Measurements from ENCODE around the gene COBL.

DNA sequence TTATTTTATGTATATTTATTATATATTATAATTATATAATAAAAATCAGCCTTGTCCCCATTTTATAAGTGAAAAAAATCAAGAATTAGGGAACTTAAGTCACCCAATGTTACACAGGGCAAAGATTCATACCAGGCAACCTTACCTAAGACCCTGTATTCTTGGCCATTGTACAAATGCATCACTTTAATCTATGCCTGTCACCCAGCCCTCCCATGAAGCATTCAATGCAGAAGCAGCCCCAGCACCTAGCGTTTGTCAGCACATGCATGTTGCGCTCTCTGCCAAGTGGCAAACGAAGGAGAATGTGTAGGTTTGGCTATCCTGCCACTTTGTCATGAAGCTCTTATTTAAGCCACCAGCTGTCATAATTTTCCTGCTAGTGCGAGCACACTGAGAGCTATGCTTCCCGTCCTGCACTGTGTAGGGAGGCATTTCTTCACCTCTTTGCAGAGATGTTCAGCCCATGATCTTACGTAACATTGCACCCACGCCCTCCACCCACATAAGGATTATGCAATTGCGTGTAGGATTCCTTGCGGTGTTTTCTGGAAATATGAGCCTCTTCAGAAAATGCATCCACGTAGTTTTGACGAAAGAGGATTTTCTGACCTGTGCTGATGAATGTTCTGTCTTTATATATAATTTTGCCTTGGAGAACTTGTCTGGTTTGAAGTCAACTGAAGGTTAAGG, 7.7 kb upstream of the COBL start:
- TF ChIP-seq, protein P1, sequence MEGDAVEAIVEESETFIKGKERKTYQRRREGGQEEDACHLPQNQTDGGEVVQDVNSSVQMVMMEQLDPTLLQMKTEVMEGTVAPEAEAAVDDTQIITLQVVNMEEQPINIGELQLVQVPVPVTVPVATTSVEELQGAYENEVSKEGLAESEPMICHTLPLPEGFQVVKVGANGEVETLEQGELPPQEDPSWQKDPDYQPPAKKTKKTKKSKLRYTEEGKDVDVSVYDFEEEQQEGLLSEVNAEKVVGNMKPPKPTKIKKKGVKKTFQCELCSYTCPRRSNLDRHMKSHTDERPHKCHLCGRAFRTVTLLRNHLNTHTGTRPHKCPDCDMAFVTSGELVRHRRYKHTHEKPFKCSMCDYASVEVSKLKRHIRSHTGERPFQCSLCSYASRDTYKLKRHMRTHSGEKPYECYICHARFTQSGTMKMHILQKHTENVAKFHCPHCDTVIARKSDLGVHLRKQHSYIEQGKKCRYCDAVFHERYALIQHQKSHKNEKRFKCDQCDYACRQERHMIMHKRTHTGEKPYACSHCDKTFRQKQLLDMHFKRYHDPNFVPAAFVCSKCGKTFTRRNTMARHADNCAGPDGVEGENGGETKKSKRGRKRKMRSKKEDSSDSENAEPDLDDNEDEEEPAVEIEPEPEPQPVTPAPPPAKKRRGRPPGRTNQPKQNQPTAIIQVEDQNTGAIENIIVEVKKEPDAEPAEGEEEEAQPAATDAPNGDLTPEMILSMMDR (IDR thresholded peaks at IDR 0.05 in 2 of 3, conservative IDR thresholded peaks at IDR 0.05 in 1 of 3; ENCODE audit: control insufficient read depth in 2 of 3, extremely low read depth in 1 of 3, insufficient read depth in 1 of 3, low read depth in 3 of 3, low read length in 3 of 3): no peak
- TF ChIP-seq MEF2A (IDR thresholded peaks at IDR 0.05; ENCODE audit: insufficient read depth, low read depth, low read length): no peak
- TF ChIP-seq, protein P2, sequence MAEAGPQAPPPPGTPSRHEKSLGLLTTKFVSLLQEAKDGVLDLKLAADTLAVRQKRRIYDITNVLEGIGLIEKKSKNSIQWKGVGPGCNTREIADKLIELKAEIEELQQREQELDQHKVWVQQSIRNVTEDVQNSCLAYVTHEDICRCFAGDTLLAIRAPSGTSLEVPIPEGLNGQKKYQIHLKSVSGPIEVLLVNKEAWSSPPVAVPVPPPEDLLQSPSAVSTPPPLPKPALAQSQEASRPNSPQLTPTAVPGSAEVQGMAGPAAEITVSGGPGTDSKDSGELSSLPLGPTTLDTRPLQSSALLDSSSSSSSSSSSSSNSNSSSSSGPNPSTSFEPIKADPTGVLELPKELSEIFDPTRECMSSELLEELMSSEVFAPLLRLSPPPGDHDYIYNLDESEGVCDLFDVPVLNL (IDR thresholded peaks at IDR 0.05; ENCODE audit: low read depth, low read length): no peak
- TF ChIP-seq RAD51 (IDR thresholded peaks at IDR 0.05): no peak

Measured in GM12878 (cell line).